GM19238 (cell line): Measurements from ENCODE around the gene MAPK9.

Source experiments
- DNase-seq: peaks from one replicate; pipeline ENCODE4 v3.0.0; 2011; ENCODE audit warnings: low spot score; ENCODE audit not compliant: insufficient read length

MAPK9 gene

GRCh38 chr5:180206993-180207392, 84.9 kb downstream of the MAPK9 start:
- no peak for DNase-seq

- DNase-seq = no peak
Observed at GRCh38 chr5:180205916-180206315, 86.0 kb downstream of the MAPK9 start.

DNA sequence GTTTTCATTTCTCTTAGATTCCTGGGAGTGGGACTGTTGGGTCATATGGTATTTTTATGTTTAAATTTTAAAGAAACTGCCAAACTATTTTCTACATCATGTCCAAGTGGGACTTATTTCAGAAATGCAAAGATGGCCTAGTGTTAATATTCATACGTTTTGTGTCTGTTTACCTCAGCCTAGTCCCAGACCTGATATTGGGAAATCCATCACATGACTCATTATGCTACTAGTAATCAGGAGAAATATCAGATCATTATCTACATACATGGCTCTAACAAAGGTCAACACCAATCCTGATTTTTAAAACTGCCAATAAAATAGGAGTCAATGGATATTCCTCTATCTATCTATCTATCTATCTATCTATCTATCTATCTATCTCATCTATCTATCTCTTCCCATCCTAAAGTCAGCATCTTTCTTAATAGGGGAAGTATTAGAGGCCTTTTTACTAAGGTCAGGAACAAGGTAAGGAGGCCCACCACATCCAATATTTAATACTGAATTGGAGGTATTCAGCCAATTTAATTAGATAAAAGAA, 87.5 kb downstream of the MAPK9 start:
- DNase-seq = no peak

- DNase-seq = no peak
Observed at GRCh38 chr5:180202939-180203573, 88.8 kb downstream of the MAPK9 start.

- no peak for DNase-seq
Observed at GRCh38 chr5:180201051-180201987, 90.6 kb downstream of the MAPK9 start.

DNA sequence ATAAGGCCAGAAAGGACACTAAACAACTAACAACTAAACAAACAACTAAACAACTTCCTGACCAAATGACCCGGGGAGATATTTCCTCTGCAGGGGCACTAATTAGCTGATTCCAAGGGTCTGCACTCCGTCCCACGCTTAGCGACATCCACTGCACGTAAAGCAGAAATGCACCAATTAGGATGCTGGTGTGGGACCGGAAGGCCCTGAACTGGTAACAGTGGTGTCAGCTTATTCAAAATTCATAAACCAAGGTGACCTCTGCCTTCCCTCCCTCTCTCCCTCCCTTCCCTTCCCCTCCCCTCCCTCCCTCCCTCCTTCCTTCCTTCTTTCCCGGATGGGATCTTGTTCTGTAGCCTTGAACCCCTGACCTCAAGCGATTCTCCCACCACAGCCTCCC, 92.5 kb downstream of the MAPK9 start:
- DNase-seq = no peak

DNA sequence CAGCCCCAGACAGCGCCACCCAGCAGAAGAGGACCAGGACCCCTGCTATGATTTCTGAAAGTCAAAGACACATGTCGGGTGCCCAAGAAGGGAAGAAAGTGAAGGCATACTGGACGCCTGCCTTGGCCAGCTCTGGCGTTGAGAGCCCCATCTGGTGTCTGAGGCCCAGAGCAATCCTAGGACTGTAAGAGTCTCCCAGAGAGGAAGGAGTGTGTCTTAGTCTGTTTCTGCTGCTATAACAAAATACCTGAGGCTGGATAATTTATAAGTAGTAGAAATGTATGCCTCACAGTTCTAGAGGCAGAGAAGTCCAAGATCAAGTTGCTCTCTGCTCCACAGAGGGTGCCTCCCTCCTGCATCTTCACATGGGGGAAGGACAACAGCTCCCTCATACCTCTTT, 93.7 kb downstream of the MAPK9 start:
- DNase-seq = no peak

DNA sequence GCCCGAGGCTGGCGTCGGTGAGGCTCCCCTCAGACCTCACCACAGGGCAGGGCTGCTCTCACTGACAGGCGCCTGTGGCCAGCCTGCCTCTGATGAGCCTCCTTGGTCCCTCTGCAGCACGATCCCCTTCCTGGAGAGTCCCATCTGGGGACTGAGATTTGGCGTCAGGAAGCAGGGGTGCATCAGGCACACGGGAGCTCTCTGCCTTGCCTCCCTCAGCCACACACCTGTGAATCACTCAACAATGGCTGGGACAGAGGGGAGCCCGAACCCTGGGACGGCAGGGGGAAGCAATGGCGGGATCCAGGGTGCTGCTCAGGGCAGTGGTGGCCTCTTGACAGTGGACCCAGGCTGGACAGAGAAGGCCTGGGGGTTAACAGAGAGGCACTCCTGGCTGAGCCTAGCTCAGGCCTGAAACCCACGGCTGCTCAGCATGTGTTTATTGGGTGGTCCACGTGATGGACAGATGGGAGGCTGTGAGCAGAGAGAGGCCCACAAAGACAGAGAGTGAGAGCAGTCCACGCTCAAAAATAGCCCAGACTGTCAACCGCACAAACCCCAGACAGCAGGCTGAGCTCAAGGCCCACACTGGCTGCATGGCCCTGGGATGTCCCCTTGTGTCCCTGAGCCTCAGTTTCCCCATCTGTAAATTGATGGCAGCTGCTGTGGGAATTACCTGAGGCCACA, 94.7 kb downstream of the MAPK9 start:
- DNase-seq = no peak

GRCh38 chr5:180194410-180195345, 97.2 kb downstream of the MAPK9 start:
- DNase-seq = no peak

GRCh38 chr5:180193749-180194375, 98.0 kb downstream of the MAPK9 start:
- DNase-seq = no peak

DNA sequence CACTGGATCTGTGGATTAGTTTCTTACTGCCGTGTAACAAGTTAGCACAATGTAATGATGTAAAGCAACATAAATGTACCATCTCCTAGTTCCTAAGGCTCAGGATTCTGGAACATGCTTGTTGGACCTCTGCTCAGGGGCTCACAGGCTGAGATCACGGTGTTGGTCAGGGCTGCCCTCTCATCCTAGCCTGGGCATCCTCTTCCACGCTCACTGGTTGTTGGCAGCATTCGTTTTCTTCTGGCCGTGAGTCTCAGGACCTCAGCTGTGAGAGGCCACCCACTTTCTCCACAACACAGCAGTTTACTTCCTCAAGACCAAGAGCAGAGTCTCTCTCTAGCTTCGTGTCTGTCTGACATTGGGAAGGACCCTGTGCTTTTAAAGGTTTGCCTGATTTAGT, 100.2 kb downstream of the MAPK9 start:
- DNase-seq = no peak

DNA sequence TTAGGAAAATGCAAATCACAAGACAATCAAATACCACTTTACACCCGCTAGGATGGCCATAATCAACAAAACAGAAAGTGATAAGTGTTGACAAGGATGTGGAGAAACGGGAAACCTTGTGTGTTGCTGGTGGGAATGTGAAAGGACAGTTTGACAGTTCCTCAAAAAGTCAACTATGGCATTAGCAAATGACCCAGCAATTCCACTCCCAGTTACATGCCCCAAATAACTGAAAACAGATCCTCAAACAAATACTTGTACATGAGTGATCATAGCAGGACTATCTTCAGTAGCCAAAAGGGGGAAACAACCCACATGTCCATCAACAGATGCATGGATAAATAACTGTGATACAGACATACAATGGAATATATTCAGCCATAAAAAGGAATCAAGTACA, 104.1 kb downstream of the MAPK9 start:
- DNase-seq = no peak
